Measurements from ENCODE around the gene DCLK2. TPM values are rescaled to one million over a fixed set of nuclear protein-coding genes. Genes with fewer than 3 reads are reported as not detected.

DCLK2 gene
- total and polyA plus RNA-seq, 2 of the 8 experiments (the other 6 are each of a cell fraction or from before 2014, with no cell fraction given), result 0.32 to 0.37 TPM

DNA sequence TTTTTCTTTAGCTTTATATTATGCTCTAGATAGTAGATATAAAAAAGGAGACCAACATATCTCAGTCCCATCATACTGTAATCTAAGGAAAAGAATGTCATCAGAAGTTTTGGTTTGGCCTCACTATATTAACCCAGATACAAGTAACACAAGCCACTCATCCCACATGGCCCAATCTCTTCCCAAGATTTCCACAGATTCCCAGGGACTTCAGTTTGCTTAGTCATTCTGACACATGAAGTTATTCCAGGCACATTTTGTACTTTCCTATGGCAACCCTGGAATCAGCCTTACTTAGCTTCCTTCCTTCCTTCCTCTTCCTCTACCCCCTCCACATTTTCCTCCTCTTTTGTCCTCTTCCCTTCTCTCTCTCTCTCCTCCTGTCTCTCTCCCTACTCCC is 21.7 kb upstream of the DCLK2 start (continued):
- TF ChIP-seq, protein P1, sequence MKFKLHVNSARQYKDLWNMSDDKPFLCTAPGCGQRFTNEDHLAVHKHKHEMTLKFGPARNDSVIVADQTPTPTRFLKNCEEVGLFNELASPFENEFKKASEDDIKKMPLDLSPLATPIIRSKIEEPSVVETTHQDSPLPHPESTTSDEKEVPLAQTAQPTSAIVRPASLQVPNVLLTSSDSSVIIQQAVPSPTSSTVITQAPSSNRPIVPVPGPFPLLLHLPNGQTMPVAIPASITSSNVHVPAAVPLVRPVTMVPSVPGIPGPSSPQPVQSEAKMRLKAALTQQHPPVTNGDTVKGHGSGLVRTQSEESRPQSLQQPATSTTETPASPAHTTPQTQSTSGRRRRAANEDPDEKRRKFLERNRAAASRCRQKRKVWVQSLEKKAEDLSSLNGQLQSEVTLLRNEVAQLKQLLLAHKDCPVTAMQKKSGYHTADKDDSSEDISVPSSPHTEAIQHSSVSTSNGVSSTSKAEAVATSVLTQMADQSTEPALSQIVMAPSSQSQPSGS (IDR thresholded peaks at IDR 0.05; ENCODE audit: low read length), result no peak
